Head of caudate nucleus (tissue), 42 donors: ENCODE data around the gene PLD6.
"Not testable (repeated sequence)": the region's sequence is repeated elsewhere in the genome, so short reads cannot be mapped to it uniquely, and the experiment has no call there.

Experiments
- DNase-seq, 42 donors: peaks; one replicate each; pipeline versions ENCODE4 v3.0.0 to v3.0.0-alpha.2; 2020 to 2021; ENCODE audit warnings: mixed read lengths in 7 of 42
- intact Hi-C: fragments of 100-400 bp; cut with DNase I; formaldehyde crosslinking; loops from one replicate; pipeline ENCODE4 v1.15.0; 2022

PLD6 gene

DNA sequence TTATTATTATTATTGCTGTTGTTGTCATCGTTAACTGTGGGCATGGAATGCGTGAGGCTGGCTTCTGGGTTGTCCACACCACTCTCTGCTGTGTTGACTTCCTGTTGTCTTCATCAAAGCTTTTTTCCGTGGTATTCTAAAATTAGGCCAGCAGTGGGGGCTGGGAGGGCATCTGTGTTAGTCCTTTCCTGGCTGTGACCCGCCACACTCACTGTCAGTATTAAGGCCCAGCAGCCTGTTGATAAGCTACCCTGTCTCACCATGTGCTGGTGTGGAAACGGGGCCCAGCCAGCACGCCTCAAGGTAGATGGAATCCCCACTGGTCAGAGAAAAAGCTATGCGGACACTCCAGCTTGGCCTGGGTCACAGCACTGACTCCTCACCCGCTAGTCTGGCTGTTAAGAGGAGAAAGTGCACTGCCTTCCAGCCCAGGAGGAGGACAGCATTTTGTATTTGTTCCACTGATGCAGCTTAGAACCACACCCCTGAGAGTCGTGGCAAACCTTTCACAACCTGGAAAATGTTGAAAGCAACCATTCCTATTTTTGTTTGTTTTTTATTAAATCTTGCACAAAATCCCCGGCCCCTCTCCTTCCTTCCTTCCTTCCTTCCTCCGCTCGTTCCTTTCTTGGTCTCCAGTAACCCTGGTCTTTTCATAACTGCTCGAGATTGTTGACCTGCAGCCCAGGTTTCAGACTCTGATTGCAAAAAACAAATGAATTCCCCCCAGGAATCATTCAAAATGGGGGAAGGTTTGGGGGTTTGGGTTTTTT, 21.0 kb downstream of the PLD6 start:
- intact Hi-C loops, result not testable (repeated sequence)

DNA sequence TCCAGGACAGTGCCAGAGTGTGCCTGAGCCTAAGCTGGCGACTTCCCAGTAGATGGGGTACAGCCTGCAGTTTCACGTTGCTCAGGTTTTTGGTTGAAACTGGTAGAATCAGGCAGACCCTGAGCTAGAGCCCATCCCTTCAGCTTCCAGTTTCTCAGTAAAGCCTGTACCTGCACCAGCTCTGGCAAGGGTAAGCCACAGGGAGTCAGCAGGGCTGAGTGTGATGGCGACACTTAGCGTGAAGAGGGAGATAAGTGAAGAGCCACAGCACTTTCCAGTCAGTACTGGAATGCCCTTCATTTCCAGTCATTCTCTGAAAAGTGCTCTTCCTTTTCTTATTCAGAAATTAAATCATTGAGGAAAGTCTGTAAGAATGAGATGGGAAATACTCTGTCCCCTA, 22.4 kb downstream of the PLD6 start:
- intact Hi-C loops, result no loop called here
- DNase-seq, result no peak

More for the DNA sequence above, 21.0 kb downstream of the PLD6 start:
- not testable (repeated sequence) for DNase-seq

DNA sequence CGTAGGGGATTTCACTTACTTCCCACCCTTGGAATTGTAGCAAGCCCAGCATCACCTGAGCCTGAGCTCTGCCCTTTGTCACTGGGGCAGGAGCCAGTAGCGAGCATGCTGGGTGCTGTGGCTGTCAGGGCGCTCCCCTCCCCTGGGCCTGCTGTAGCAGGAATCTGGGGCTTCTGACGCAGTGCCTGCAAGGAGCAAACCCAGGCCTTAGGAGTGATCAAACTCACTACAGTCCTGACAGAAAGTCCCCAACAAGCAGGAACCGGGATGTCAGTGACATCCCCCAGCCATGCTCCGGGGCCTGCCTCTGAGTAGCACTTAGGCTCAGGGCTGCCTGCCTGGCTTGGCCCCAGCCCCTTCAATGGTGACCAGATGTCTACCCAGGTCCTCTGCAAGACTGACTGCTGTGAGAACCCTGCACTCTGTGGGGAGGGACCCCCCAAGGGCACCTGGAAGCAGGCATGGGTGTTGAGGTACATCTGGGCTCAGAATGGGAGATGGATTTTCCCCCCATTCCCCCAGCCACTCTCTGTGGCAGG, 23.5 kb downstream of the PLD6 start:
- no peak for DNase-seq
- intact Hi-C loops, result no loop called here

DNA sequence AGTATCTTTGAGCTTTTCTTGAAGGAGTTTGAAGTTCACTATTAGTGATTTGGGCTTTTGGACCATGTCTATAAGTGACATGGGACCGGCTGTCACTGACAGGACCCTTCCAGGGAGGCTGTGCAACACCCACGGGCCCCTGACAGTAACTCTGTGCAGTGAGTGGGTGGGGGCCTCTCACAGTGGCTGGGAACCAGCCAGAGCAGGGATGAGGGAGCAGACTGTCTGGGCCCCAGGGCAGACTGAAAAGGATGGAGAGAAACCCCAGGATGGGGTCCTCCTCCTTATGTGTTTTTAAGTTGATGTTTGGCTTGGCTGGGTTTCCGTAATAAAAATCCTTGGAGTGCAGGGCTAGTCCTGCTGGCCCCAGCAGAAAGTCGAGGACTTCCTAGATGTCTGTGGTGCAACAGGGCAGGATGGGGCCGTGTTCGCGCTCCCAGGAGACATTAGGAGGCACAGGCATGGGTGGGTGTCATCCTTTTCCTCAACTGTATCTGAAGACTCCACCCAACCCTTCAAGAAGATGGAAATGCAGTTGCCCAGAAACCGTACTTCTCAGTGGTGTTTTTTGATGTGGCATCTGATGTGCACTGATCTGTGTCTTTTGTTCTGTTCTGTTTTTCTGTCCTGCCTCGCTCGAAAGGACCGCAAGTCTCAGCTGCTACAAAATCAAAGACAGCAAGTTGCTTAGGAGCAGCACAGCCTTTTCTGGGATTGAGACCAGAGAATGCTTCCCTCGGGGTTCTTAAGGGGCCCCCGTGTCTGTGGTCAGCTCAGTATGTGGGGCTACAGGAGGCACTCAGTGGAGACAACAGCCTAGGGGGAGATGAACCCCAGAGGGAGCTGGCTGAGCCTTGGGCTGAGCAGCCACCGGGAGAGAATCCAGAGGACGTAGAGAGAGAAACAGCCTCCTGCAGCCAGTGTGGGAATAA, 24.2 kb downstream of the PLD6 start:
- intact Hi-C loops, result no loop called here
- DNase-seq, result peak in 1 of 42 donors; percentile 54

DNA sequence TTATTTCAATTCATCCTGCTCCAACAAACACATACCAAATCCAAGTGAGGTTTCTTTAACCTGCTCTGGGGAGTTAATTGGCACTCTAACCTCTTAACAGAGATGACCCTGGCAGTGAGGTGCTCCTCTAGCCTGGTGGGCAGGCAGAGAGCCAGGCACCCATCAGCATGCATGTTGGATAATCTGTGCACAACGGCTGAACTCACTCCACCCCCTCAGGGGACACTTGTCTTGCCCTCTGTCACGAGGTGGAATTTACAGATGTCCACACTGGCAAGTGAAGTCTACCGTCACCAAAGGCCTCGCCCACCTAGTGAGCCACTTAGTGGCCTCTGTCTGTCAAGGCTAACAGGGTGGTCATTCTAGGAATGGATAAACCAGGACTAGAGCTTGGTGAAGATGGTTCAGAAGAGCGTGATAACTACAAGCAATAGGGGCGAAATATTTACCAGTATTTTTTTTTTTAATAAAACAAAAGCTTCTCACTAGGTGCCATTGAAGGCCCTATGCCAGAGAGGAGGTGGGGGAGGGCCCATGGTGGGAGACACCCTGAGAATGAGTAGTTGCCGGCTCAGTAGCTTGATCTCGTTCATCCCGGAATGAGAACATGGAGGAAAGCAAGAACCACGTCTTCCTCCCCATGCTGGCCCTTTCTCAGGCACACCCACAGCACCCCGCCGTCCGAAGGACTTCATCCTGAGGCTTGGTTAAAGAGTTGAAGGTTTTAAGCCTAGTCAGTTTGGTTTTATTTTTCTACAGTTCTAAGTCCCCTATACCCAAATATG, 25.2 kb downstream of the PLD6 start:
- intact Hi-C loops, result no loop called here
- DNase-seq, result no peak

DNA sequence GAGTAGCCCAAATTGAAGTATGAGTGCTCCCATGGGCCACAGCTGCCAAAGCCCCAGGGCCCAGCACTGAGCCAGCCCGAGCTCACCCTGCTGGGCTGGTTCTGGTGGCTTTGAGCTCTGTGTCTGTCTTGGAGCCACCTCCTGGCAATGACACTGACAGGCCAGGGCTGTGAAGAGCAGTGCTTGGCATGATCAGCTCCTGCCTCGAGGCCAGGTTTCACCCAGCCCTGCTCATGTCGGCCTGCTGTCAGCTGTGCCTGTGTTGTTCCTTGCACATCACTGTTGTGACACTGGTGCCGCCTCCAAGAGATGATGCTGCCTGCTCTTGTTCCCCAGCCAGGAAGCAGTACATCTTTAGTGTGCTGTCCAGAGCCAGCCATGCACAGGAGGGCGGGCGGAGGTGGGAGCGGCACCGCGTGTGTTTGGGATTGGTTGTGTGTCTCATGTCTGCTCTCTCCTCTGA, 26.0 kb downstream of the PLD6 start:
- intact Hi-C loops, result no loop called here
- DNase-seq, result peak in 28 of 42 donors; percentile 10 to 78 (median 48)

DNA sequence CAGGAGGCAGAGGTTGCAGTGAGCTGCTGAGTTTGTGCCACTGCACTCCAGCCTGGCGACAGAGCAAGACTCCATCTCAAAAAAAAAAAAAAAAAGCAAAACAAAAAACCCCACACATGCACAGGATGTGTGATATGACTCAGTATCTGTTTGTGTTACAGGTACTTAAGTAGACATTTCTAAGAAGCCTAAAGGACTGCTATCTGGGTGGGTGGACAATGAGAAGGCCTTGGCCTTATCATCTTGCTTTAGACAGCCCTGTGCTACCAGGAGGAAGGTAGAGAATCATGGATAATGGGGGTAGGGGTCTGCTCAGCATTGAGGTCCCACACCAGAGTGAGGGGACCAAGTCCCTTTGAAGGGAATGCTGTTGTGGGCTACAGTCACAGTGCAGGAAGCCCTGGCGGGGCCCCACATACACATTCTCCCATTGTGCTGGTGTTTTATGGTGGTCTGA, 26.7 kb downstream of the PLD6 start:
- DNase-seq, result no peak
- intact Hi-C loops, result no loop called here

DNA sequence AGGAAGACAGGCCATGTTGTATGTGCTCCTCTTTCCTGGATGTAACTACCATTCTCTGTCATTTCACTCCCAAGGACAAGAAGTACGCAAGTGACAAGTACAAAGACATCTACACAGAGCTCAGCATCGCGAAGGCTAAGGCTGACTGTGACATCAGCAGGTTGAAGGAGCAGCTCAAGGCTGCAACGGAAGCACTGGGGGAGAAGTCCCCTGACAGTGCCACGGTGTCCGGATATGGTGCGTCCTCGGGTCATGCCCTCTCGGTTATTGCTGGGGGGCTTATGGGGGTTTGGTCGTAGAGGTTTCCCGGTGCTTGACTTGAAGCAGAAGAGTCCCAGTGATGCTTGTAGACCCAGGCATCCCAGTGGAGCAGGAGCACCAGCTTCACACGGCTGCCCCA, 29.0 kb downstream of the PLD6 start:
- intact Hi-C loops, result no loop called here
- no peak for DNase-seq

DNA sequence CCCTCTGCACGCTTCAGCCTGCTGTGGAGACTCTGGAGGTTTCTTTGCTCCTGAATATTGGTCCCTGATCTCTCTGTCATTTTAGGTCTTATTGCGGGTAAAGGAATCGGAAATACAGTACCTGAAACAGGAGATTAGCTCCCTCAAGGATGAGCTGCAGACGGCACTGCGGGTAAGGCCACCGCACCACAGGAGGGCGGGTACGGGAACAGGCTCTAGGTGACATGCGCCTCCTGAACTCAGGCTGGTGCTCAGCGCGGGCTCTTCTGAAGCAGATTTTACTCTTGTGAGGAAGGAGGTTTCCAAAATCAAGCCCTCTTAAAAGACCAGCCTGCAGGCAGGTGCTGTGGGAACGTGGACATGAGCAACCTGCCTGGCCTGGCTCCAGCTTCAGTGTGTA, 29.8 kb downstream of the PLD6 start:
- intact Hi-C loops, result no loop called here
- DNase-seq, result no peak

DNA sequence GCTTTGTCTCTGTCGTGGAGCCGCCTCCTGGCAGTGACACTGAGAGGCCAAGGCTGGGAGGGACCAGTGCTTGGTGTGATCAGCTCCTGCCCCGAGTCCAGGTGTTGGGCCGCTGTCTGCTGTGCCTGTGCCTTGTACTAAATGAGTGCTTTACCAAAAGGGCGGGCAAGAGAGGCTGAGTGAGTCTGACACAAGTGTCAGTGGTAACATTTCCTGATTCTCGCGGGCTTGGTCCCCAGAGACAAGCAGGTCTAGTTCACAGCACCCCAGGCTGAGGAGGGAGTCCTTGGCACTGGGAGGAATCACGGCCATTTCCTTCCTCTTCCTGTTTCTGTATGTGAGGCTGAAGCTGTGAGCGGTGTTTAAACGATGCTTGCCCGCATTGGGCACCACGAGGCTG, 30.2 kb downstream of the PLD6 start:
- no peak for DNase-seq

DNA sequence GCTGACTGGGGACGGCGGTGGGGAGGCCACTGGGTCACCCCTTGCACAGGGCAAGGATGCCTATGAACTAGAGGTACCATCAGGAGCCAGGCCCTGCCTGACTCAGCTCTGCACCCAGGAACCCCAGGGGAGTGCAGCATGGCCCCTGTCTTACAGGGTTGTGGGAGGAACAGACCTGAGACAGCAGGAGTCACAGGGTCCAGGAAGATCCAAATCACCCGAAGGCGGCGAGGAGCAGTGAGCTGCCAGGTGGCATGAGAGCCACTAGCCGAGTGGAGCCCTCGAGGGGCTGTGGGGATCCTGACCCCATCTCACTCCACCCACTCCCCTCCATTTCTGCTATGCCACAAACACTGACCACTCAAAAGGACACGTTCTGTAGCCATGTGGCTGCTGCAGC, 30.8 kb downstream of the PLD6 start:
- DNase-seq, result no peak
- intact Hi-C loops, result no loop called here

More for the DNA sequence above, 30.2 kb downstream of the PLD6 start:
- intact Hi-C loops, result no loop called here

DNA sequence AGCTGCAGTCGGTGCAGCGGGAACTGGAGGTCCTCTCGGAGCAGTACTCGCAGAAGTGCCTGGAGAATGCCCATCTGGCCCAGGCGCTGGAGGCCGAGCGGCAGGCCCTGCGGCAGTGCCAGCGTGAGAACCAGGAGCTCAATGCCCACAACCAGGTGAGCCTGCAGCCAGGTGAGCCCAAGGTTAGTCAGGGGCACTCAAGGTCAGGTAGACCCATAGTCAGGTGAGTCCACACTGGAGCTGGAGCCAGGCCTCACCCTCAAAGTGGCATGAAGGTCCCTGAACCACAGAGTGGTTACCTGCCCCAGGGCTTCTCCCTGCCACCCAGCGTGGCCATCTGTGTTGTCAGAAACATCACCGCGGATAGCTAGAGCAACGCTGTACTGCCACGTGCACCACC, 32.2 kb downstream of the PLD6 start:
- DNase-seq, result no peak
- intact Hi-C loops, result no loop called here

DNA sequence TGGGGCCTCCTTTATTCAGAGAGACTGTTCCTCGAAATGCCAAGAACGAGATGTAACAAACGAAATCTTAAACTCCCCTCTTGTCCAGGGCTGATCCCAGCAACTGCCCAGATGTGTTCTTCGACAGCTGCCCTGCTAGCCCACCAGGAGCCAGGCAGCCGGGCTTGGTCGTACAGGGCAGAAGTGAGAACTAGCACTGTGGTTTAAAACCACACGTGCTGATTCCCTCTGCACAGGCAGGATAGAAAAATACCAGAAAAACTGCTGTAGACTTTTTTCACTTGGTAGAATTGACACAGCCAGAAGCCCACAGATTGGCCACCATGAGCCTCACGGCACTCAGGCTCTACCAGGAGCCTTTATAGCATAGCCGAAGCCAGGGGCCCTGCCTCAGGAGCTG, 33.1 kb downstream of the PLD6 start:
- intact Hi-C loops, result no loop called here
- DNase-seq, result no peak

DNA sequence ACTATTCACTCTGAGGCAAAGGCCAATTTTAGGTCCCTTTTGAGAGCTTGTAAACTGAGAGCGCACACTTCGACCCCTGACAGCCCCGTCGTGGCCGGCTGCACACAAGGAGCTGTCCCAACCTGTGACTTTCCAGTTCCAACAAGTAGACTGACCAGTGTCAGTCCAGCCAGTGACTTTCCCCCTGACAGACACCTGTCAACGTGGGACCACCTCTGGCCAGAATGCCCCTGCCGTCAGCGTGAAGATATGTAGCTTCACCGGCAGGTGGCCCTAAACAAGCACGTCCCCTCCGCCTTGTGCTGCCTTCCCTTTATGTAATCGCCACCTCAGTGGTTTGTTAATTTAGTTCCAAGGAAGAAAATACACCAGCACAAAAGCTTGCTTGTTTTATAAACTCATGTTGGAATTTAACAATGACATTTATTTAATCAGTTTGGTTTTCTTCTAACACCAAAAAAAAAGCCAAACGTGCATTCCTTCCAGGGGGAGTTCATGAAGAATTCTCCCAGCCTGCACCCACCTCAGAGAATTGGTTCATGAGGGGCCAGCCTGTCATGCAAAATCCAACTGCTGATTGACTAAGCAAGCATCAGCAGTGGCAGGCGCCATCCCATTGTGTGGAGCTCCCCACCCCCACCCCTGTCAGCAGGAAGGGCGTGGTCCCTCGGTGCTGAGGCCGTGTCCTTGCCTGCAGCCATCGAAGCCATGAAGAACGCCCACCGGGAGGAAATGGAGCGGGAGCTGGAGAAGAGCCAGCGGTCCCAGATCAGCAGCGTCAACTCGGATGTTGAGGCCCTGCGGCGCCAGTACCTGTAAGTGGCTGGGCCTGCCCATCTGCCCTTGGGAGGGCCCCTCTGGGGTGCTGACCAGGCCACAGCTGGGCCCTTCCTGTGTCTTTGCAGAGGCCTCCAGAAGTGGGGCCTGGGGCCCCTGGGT, 33.9 kb downstream of the PLD6 start:
- DNase-seq, result peak in 1 of 42 donors; percentile 15
- intact Hi-C loops, result no loop called here

DNA sequence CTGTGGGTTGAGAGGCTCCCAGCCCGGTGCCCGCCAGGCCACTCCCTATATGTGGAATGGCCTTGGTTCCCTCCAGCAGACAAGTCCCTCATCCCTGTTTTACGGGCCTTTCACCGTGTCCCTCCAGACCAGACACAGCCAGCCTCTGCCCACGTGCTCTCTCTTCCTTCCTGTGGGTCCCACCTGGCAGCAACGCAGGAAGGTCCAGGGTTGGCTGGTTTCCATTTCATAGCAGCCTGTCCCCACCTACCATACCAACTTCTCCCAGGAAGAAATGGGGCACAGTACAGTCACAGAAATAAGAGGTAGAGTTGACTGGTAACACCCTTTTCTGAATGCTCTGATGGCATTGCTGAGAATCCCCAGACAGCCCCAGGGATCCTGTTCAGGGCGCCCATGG, 34.9 kb downstream of the PLD6 start:
- no peak for DNase-seq
- intact Hi-C loops, result no loop called here

DNA sequence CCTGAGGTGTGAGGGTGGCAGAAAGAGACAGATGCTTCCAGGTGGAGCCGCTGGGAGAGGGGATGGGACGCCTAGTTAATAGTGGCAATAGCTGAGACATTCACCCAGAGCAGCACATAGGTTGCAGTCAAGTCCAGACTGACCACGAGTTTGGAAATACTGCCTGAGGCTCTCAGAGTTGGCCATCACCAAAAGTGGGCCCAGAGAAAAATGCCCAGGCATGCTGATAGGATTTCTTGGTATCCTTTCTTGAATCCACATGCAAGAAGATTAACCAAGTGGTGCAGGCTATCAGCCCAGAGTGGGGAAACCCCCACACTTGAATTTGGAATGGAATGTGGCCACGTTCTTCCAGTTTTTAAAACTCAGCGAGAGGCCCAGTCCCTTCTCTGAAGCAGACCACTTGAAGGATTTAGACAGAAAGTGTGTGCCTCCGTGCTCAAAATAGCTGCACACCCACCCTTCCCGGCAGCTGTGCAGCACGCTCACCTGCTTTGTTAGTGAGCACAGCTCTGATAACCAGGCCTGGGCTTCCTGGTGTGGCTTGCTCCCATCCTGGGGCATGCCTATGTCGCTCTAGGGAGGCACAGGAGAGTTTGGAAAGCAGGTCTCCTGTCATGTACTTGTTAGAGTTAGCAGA, 35.7 kb downstream of the PLD6 start:
- intact Hi-C loops, result no loop called here
- DNase-seq, result peak in 14 of 42 donors; percentile 34 to 67 (median 50)

DNA sequence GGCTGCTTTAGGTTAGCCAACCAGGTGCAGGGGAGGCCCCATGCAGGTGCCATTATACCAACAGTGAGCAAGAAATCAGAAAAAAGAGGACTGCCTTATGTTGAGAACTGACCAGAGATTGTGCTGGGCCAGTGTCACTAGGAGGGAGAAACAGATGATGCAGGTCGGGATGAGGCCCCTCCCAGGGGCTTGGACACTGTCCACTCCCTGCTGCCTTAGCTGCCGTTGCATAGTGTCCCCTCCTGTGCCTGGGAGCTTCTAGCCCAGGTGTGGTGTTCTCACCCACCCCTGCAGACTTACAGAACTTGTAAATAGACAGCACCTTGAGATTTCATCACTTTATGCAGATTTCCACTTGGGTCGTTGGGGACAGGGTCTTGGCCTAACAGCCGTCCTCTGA, 36.7 kb downstream of the PLD6 start:
- intact Hi-C loops, result no loop called here
- no peak for DNase-seq

DNA sequence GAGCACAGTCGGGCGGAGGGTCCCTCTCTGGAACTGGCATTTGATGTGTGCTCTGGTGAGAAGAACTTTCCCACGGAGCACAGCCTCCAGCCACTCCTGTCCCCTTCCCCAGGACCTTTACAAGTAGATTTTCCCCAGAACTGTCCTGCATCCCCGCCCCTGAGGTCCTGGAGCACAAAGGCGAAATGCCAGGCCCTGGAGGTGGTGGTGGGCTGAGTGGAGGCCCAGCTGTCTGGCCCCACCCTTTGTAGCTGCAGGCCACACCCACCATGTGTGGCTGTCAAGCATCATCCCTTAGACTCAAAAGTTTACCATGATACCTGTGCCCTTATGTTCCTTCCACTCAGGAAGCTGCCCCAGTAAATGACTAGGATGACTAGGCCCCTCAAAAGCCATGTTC, 37.7 kb downstream of the PLD6 start:
- no peak for DNase-seq
- intact Hi-C loops, result no loop called here
